Measurements from ENCODE around the gene BNIPL. TPM values are rescaled to one million over a fixed set of nuclear protein-coding genes. Genes with fewer than 3 reads are reported as not detected.

BNIPL gene
- total and polyA plus RNA-seq, 2 experiments from 2014 or later = 0.65 to 0.66 TPM

DNA sequence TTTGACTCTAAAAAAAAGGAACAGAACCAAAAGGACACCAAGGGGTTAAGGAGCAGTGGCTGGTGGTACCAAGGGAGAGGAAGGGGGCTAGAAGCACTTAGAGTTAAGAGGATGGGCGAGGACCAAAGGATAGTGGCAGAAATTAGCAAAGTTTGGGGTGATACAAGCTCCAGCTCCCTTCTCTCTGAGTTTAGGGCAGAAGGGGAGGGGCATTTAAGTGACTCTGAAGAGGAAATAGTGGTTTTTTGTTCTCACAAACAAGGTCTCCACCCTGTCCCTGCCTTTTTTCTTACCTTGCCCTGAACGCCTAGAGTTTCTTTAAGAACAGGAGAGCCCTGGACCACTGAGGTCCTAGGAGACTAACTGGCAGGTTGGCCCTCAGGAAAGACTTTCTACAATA is 19.8 kb downstream of the BNIPL start:
- peaks cover 8% of the 10 kb centered on the region for H3K4me1 ChIP-seq (ENCODE audit: low read depth)
- no peak overlapping the region for H3K4me3 ChIP-seq
- TF ChIP-seq CTCF (IDR thresholded peaks at IDR 0.05; ENCODE audit: low read depth, low read length) = no peak
- H3K27me3 ChIP-seq = no peaks in the 10 kb centered on the region
- H3K9me3 ChIP-seq (ENCODE audit: low read depth) = no peaks in the 10 kb centered on the region
- no peak overlapping the region for H3K27ac ChIP-seq
- H3K36me3 ChIP-seq = peaks cover 27% of the 10 kb centered on the region
- DNase-seq (ENCODE audit: low read depth in 1 of 2, low spot score in 1 of 2) = no peak

DNA sequence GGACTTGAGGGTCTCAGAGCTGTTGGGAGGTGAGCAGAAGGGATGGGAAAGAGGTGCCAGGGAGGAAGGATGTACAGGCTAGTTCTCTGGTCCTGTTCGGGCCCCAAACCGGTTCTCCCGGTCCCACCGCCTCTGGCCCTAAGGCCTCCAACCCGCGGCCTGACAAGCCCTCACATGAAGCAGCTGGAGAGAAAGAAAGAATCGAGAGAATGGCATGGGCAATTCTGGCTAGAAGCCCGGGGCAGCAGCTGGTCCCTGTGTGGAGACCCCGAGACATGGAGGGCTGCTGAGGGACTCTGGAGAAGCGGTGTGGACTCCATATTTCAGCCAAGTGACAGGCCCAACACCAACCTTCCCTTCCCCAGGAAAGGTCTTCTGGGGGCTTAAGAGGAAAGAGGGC is 22.3 kb downstream of the BNIPL start:
- Histone ChIP-seq H3K36me3 (peaks cover 18% of the 10 kb centered on the region), H3K4me3 (peak overlapping the region; percentile 79), H3K27me3 (no peaks in the 10 kb centered on the region), H3K27ac (peak overlapping the region; percentile 82), H3K4me1 (ENCODE audit: low read depth) (peaks cover 8% of the 10 kb centered on the region), H3K9me3 (ENCODE audit: low read depth) (no peaks in the 10 kb centered on the region)
- TF ChIP-seq CTCF (IDR thresholded peaks at IDR 0.05; ENCODE audit: low read depth, low read length) = no peak
- peak; percentile 42 to 45 for DNase-seq (ENCODE audit: low read depth in 1 of 2, low spot score in 1 of 2)

GRCh38 chr1:151059109-151060006 is 23.0 kb downstream of the BNIPL start, which contains the start of gene CDC42SE1:
CDC42SE1 (minus strand) TSS chr1:151059622; CDS start chr1:151055730, 3,892 bp downstream.
- peak; percentile 68 for TF ChIP-seq CTCF (IDR thresholded peaks at IDR 0.05; ENCODE audit: low read depth, low read length)
- Histone ChIP-seq H3K9me3 (ENCODE audit: low read depth) (no peaks in the 10 kb centered on the region), H3K27ac (peak within 1 kb of the TSS; percentile 82), H3K36me3 (peaks cover 14% of the 10 kb centered on the region), H3K27me3 (no peaks in the 10 kb centered on the region), H3K4me1 (ENCODE audit: low read depth) (peaks cover 8% of the 10 kb centered on the region), H3K4me3 (peak within 1 kb of the TSS; percentile 79)
- peak; percentile 90 to 92 for DNase-seq (ENCODE audit: low read depth in 1 of 2, low spot score in 1 of 2)

DNA sequence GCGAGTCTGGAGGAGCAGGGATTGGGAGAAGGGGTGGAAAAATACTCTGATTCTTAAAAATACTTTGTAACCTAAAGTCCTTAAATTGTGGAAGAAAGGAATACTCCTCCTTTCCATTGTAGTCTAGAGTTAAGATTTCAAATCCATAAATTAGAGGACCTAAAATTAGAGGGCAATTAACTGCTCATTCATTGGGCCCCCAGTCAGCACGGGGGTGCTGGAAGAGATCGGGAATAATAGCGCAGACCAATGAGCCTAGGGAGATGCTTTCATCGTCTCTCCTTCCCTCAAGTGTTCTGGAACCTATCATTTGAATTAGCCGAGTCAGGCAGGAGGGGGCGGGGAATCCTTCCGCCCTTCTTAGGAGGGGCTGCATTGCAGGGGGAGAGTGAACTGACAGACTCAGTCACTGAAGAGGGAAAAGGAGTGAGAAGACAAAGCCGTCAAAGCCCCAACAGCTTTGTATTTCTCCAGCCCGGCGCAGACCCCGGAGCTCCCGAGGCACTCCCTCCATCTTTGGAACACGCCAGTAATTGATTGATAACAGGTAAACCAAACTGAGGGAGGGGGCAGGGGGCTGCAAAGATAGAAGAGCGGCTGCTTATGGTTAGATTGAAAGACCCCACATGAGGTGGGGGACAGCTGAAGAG is 23.7 kb downstream of the BNIPL start, which contains the start of gene MLLT11:
Gene MLLT11, plus strand, starts transcription at position 391 of the 650 bp plus-strand sequence. CDS start 6,828 bp downstream, outside the sequence.
- H3K4me1 ChIP-seq (ENCODE audit: low read depth) = peaks cover 8% of the 10 kb centered on the region
- no peaks in the 10 kb centered on the region for H3K27me3 ChIP-seq
- H3K4me3 ChIP-seq = peak within 1 kb of the TSS; percentile 79
- H3K27ac ChIP-seq = peak within 1 kb of the TSS; percentile 82
- DNase-seq (ENCODE audit: low read depth in 1 of 2, low spot score in 1 of 2) = peak; percentile 60 to 88
- no peak for TF ChIP-seq CTCF (IDR thresholded peaks at IDR 0.05; ENCODE audit: low read depth, low read length)
- peaks cover 6% of the 10 kb centered on the region for H3K36me3 ChIP-seq
- H3K9me3 ChIP-seq (ENCODE audit: low read depth) = no peaks in the 10 kb centered on the region

- no peaks in the 10 kb centered on the region for H3K9me3 ChIP-seq (ENCODE audit: low read depth)
- no peaks in the 10 kb centered on the region for H3K36me3 ChIP-seq
- peak overlapping the region; percentile 79 for H3K4me3 ChIP-seq
- TF ChIP-seq CTCF (IDR thresholded peaks at IDR 0.05; ENCODE audit: low read depth, low read length) = no peak
- no peak for DNase-seq (ENCODE audit: low read depth in 1 of 2, low spot score in 1 of 2)
- H3K4me1 ChIP-seq (ENCODE audit: low read depth) = peaks cover 8% of the 10 kb centered on the region
- peak overlapping the region; percentile 82 for H3K27ac ChIP-seq
- no peaks in the 10 kb centered on the region for H3K27me3 ChIP-seq
These were observed 24.5 kb downstream of the BNIPL start for GRCh38 chr1:151060657-151061421.
